Hematopoietic multipotent progenitor cell treated with erythropoietin and hydrocortisone succinate and interleukin-3 and kit ligand, for 17 days (in vitro differentiated cells): ENCODE results near the gene GNPTG.

Experiments
- DNase-seq: peaks from one replicate; pipeline ENCODE4 v3.0.0-alpha.2; 2015; ENCODE audit warnings: low spot score

GNPTG gene

GRCh38 chr16:1333854-1334700 lies 17.7 kb upstream of the GNPTG start:
- DNase-seq, result no peak

GRCh38 chr16:1334739-1335138 lies 17.0 kb upstream of the GNPTG start:
- DNase-seq, result no peak

- no peak for DNase-seq
Observed at GRCh38 chr16:1335211-1335971, 16.3 kb upstream of the GNPTG start.

GRCh38 chr16:1335996-1336395 lies 15.7 kb upstream of the GNPTG start:
- DNase-seq, result no peak

- no peak for DNase-seq
Observed at GRCh38 chr16:1336619-1337018, 15.1 kb upstream of the GNPTG start.

- DNase-seq, result no peak
Observed at GRCh38 chr16:1337486-1337885, 14.2 kb upstream of the GNPTG start.

- DNase-seq, result peak; percentile 42
Observed at GRCh38 chr16:1338119-1338730, 13.5 kb upstream of the GNPTG start.

GRCh38 chr16:1338855-1339675 lies 12.7 kb upstream of the GNPTG start:
- DNase-seq, result no peak

GRCh38 chr16:1340730-1341494 lies 10.8 kb upstream of the GNPTG start:
- DNase-seq, result no peak

GRCh38 chr16:1341495-1342420 lies 10.0 kb upstream of the GNPTG start:
- no peak for DNase-seq

- DNase-seq, result peak; percentile 96
Observed at GRCh38 chr16:1342526-1343427, 9.0 kb upstream of the GNPTG start.

- no peak for DNase-seq
Observed at GRCh38 chr16:1343428-1344242, 8.1 kb upstream of the GNPTG start.

GRCh38 chr16:1344499-1344898 lies 7.2 kb upstream of the GNPTG start:
- no peak for DNase-seq

- no peak for DNase-seq
Observed at GRCh38 chr16:1345087-1345486, 6.6 kb upstream of the GNPTG start.

GRCh38 chr16:1345651-1346421 lies 5.9 kb upstream of the GNPTG start:
- no peak for DNase-seq

- DNase-seq, result no peak
Observed at GRCh38 chr16:1346422-1347285, 5.1 kb upstream of the GNPTG start.
